ENCODE results near the gene ATXN7. TPM values are rescaled to one million over a fixed set of nuclear protein-coding genes. Genes with fewer than 3 reads are reported as not detected.

ATXN7 gene
- total RNA-seq, 3 donors from 2014 or later = 37.4 to 56.2 (median 47.9) TPM

DNA sequence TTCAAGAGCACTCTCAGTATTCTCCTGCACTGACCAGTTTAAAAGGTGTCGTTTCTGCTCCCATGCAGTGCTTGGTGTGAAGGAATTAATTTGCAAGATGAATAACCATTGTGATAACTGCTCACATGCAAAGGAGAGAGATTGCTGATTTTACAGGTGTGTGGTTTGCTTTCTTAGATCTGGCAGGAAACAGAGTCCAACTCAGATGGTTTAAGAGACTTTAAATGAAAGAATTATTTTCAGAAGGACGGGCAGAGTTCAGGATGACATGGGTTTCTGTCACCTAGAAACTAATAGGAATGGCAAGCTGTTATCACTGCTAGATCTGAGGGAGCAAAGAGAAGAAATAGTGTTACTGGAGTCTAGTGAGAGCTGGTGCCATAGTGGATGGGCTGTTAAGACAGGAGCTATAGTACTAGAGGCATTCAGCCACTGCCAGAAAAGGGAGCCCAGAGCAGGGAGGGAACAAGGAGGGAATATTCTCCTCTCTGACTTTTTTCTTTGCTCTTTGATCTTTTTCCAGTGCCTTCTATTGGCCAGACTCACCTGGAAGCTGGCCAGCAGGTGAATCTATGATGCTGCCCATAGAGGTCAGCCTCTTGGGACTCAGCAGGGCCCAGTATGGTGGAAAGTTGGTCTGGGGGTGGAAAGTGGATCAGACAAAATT, 14.9 kb downstream of the ATXN7 start:
- Histone ChIP-seq H3K4me1 (no peaks in the 10 kb centered on the region), H3K9me3 (no peaks in the 10 kb centered on the region), H3K36me3 (no peaks in the 10 kb centered on the region), H3K27me3 (no peaks in the 10 kb centered on the region), H3K4me3 (no peak overlapping the region), H3K27ac (no peak overlapping the region)
- intact Hi-C loops (cut with DNase I; ENCODE audit: low total_unique reads) = no loop called here
- DNase-seq (ENCODE audit: low spot score in 2 of 2) = no peak
- TF ChIP-seq, protein P1, sequence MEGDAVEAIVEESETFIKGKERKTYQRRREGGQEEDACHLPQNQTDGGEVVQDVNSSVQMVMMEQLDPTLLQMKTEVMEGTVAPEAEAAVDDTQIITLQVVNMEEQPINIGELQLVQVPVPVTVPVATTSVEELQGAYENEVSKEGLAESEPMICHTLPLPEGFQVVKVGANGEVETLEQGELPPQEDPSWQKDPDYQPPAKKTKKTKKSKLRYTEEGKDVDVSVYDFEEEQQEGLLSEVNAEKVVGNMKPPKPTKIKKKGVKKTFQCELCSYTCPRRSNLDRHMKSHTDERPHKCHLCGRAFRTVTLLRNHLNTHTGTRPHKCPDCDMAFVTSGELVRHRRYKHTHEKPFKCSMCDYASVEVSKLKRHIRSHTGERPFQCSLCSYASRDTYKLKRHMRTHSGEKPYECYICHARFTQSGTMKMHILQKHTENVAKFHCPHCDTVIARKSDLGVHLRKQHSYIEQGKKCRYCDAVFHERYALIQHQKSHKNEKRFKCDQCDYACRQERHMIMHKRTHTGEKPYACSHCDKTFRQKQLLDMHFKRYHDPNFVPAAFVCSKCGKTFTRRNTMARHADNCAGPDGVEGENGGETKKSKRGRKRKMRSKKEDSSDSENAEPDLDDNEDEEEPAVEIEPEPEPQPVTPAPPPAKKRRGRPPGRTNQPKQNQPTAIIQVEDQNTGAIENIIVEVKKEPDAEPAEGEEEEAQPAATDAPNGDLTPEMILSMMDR (IDR thresholded peaks at IDR 0.05) = no peak
- TF ChIP-seq POLR2A (IDR thresholded peaks at IDR 0.05) = no peak
- TF ChIP-seq POLR2AphosphoS5 (IDR thresholded peaks at IDR 0.05) = no peak

DNA sequence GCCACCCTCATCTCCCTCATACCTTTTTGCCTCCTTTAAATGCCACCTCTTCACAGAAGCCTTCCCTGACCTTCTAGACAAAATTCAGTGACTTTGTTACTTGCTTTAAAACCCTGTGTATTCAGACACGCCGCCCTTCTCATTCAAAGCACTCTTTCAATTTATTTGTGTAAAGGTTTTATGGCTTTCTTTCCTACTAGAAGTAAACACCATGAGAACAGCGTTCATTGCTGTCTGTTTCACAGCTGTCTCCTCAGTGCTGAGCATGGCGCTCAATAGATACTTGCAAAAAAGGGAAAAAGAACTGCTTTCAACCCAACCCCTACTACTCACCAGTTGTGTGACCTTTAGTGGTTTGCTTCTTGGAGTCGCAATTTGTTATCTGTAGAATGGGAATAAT, 17.0 kb downstream of the ATXN7 start:
- H3K27ac ChIP-seq = no peak overlapping the region
- no peak for TF ChIP-seq POLR2AphosphoS5 (IDR thresholded peaks at IDR 0.05)
- TF ChIP-seq POLR2A (IDR thresholded peaks at IDR 0.05) = no peak
- TF ChIP-seq, protein P1 (IDR thresholded peaks at IDR 0.05) = no peak
- H3K27me3 ChIP-seq = no peaks in the 10 kb centered on the region
- no peak for DNase-seq (ENCODE audit: low spot score in 2 of 2)
- H3K4me1 ChIP-seq = no peaks in the 10 kb centered on the region
- H3K9me3 ChIP-seq = no peaks in the 10 kb centered on the region
- H3K4me3 ChIP-seq = no peak overlapping the region
- no peaks in the 10 kb centered on the region for H3K36me3 ChIP-seq
- intact Hi-C loops (cut with DNase I; ENCODE audit: low total_unique reads) = no loop called here

- Histone ChIP-seq H3K27me3 (no peaks in the 10 kb centered on the region), H3K4me1 (no peaks in the 10 kb centered on the region), H3K9me3 (no peaks in the 10 kb centered on the region), H3K27ac (no peak overlapping the region), H3K4me3 (no peak overlapping the region), H3K36me3 (no peaks in the 10 kb centered on the region)
- TF ChIP-seq, protein P1 (IDR thresholded peaks at IDR 0.05) = no peak
- TF ChIP-seq POLR2AphosphoS5 (IDR thresholded peaks at IDR 0.05) (no peak), POLR2A (IDR thresholded peaks at IDR 0.05) (no peak)
- no peak for DNase-seq (ENCODE audit: low spot score in 2 of 2)
- intact Hi-C loops (cut with DNase I; ENCODE audit: low total_unique reads) = no loop called here
Observed at GRCh38 chr3:63886858-63887257, 23.2 kb downstream of the ATXN7 start.

GRCh38 chr3:63891518-63891917, 27.9 kb downstream of the ATXN7 start:
- no peak overlapping the region for H3K27ac ChIP-seq
- TF ChIP-seq POLR2AphosphoS5 (IDR thresholded peaks at IDR 0.05) (no peak), POLR2A (IDR thresholded peaks at IDR 0.05) (no peak)
- TF ChIP-seq, protein P1 (IDR thresholded peaks at IDR 0.05) = no peak
- H3K4me3 ChIP-seq = no peak overlapping the region
- no peaks in the 10 kb centered on the region for H3K36me3 ChIP-seq
- no peaks in the 10 kb centered on the region for H3K9me3 ChIP-seq
- H3K4me1 ChIP-seq = peaks cover 4 to 5% of the 10 kb centered on the region in 2 donors
- intact Hi-C loops (cut with DNase I; ENCODE audit: low total_unique reads) = no loop called here
- no peaks in the 10 kb centered on the region for H3K27me3 ChIP-seq
- no peak for DNase-seq (ENCODE audit: low spot score in 2 of 2)

- Histone ChIP-seq H3K36me3 (no peaks in the 10 kb centered on the region), H3K4me3 (no peak overlapping the region), H3K9me3 (no peaks in the 10 kb centered on the region), H3K27ac (no peak overlapping the region), H3K27me3 (no peaks in the 10 kb centered on the region), H3K4me1 (peaks cover 4 to 5% of the 10 kb centered on the region in 2 donors)
- intact Hi-C loops (cut with DNase I; ENCODE audit: low total_unique reads) = no loop called here
- no peak for TF ChIP-seq POLR2A (IDR thresholded peaks at IDR 0.05)
- TF ChIP-seq POLR2AphosphoS5 (IDR thresholded peaks at IDR 0.05) = no peak
- TF ChIP-seq, protein P1 (IDR thresholded peaks at IDR 0.05) = no peak
- DNase-seq (ENCODE audit: low spot score in 2 of 2) = no peak
Observed at GRCh38 chr3:63892773-63893352, 29.2 kb downstream of the ATXN7 start.

All from breast epithelium (tissue), 4 donors.